ENCODE results near the gene WFDC1.

- TF ChIP-seq, protein P1, sequence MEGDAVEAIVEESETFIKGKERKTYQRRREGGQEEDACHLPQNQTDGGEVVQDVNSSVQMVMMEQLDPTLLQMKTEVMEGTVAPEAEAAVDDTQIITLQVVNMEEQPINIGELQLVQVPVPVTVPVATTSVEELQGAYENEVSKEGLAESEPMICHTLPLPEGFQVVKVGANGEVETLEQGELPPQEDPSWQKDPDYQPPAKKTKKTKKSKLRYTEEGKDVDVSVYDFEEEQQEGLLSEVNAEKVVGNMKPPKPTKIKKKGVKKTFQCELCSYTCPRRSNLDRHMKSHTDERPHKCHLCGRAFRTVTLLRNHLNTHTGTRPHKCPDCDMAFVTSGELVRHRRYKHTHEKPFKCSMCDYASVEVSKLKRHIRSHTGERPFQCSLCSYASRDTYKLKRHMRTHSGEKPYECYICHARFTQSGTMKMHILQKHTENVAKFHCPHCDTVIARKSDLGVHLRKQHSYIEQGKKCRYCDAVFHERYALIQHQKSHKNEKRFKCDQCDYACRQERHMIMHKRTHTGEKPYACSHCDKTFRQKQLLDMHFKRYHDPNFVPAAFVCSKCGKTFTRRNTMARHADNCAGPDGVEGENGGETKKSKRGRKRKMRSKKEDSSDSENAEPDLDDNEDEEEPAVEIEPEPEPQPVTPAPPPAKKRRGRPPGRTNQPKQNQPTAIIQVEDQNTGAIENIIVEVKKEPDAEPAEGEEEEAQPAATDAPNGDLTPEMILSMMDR (IDR thresholded peaks at IDR 0.05) = no peak
- no peak for TF ChIP-seq GABPA (IDR thresholded peaks at IDR 0.05; ENCODE audit: low read depth)
Observed at GRCh38 chr16:84279881-84280280, 14.8 kb upstream of the WFDC1 start.
